ENCODE data around the gene TULP3. TPM values are rescaled to one million over a fixed set of nuclear protein-coding genes. Genes with fewer than 3 reads are reported as not detected.

The TULP3 gene
- total RNA-seq, 4 donors from 2014 or later: 34.3 to 41.6 (median 37.6) TPM

- H3K36me3 ChIP-seq: no peaks in the 10 kb centered on the region
- 95% methylated on average over 5 of the region's 5 CpGs for WGBS, 2 donors
- peak overlapping the region in 1 of 4 donors; percentile 16 for H3K27ac ChIP-seq
- H3K4me3 ChIP-seq: no peak overlapping the region
- TF ChIP-seq EP300 (IDR thresholded peaks at IDR 0.05) (no peak), POLR2A (IDR thresholded peaks at IDR 0.05) (no peak)
- TF ChIP-seq, protein P1, sequence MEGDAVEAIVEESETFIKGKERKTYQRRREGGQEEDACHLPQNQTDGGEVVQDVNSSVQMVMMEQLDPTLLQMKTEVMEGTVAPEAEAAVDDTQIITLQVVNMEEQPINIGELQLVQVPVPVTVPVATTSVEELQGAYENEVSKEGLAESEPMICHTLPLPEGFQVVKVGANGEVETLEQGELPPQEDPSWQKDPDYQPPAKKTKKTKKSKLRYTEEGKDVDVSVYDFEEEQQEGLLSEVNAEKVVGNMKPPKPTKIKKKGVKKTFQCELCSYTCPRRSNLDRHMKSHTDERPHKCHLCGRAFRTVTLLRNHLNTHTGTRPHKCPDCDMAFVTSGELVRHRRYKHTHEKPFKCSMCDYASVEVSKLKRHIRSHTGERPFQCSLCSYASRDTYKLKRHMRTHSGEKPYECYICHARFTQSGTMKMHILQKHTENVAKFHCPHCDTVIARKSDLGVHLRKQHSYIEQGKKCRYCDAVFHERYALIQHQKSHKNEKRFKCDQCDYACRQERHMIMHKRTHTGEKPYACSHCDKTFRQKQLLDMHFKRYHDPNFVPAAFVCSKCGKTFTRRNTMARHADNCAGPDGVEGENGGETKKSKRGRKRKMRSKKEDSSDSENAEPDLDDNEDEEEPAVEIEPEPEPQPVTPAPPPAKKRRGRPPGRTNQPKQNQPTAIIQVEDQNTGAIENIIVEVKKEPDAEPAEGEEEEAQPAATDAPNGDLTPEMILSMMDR (IDR thresholded peaks at IDR 0.05): no peak
- DNase-seq (ENCODE audit: low spot score in 2 of 2): no peak
- H3K9me3 ChIP-seq: no peaks in the 10 kb centered on the region
- H3K4me1 ChIP-seq: peaks cover 0 to 72% (median 18%) of the 10 kb centered on the region in 4 donors
- no peaks in the 10 kb centered on the region for H3K27me3 ChIP-seq
Observed at GRCh38 chr12:2897418-2897817, 6.7 kb downstream of the TULP3 start.

GRCh38 chr12:2900642-2901041 is 10.0 kb downstream of the TULP3 start:
- DNase-seq (ENCODE audit: low spot score in 2 of 2): no peak
- Histone ChIP-seq H3K27ac (peak overlapping the region in 3 of 4 donors; percentile 37 to 72 (median 56)), H3K4me3 (no peak overlapping the region), H3K27me3 (no peaks in the 10 kb centered on the region), H3K4me1 (peaks cover 0 to 63% (median 12%) of the 10 kb centered on the region in 4 donors), H3K9me3 (no peaks in the 10 kb centered on the region), H3K36me3 (no peaks in the 10 kb centered on the region)
- no peak for TF ChIP-seq POLR2A (IDR thresholded peaks at IDR 0.05)
- TF ChIP-seq, protein P1 (IDR thresholded peaks at IDR 0.05): no peak
- no peak for TF ChIP-seq EP300 (IDR thresholded peaks at IDR 0.05)
- 85 to 86% methylated on average over 8 of the region's 8 CpGs for whole genome bisulfite sequencing, 2 donors

DNA sequence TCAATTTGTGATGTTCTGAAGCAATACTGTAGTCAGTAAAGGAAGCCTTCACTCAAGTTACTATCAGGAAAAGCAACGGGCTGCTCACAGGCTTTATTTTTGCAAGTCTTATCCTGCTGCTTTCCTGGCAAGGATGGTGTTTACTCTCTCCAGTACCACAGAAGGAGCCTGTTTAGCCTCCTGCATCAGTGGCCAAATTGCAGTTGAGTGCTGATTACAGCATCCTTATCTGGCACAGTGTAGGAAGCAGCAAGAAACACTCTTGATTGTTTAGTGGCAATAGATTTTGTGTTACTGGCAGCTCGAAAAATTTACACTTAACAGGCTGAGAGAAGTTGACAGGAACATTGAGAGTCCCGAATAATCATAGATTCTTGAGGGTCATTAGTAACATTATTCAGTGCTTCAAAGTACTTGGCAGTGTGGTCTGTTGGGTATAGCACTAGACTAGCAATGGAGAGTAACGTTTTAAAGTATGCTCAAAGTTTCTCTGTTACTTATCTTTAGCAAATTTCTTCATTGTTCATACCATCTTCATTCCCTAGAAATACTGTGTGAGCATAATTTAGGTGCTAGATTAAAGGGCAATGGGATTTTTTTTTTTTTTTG is 11.7 kb downstream of the TULP3 start:
- TF ChIP-seq POLR2A (IDR thresholded peaks at IDR 0.05) (no peak), EP300 (IDR thresholded peaks at IDR 0.05) (peak in 1 of 2 donors; percentile 55)
- TF ChIP-seq, protein P1 (IDR thresholded peaks at IDR 0.05): no peak
- WGBS, 2 donors: 13 to 31% methylated on average over 4 of the region's 4 CpGs
- Histone ChIP-seq H3K27ac (peak overlapping the region; percentile 22 to 72 (median 44)), H3K4me1 (peaks cover 0 to 63% (median 5%) of the 10 kb centered on the region in 4 donors), H3K9me3 (no peaks in the 10 kb centered on the region), H3K36me3 (no peaks in the 10 kb centered on the region), H3K4me3 (no peak overlapping the region), H3K27me3 (no peaks in the 10 kb centered on the region)
- peak in 1 of 2 donors; percentile 29 for DNase-seq (ENCODE audit: low spot score in 2 of 2)

DNA sequence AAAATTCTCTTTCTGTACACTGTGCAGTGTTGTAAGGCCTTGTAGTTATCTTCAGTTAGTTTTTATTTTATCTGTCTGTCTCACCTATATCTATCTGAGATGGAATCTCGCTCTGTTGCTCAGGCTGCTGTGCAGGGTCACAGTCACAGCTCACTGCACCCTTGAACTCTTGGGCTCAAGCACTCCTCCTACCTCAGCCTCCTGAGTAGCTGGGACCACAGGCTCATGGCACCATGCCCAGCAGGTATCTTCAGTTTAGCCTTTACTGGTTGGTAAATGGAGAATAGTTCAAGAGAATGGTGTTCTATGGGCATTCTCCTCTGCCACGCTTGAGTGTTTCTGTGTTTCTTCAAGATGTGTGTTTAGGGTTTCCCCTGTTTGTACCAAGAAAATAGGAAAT is 13.6 kb downstream of the TULP3 start:
- H3K27me3 ChIP-seq: no peaks in the 10 kb centered on the region
- peak overlapping the region in 3 of 4 donors; percentile 2 to 72 (median 53) for H3K27ac ChIP-seq
- no peaks in the 10 kb centered on the region for H3K9me3 ChIP-seq
- TF ChIP-seq EP300 (IDR thresholded peaks at IDR 0.05): no peak
- no peak for TF ChIP-seq POLR2A (IDR thresholded peaks at IDR 0.05)
- TF ChIP-seq, protein P1 (IDR thresholded peaks at IDR 0.05): no peak
- no peak overlapping the region for H3K4me3 ChIP-seq
- H3K4me1 ChIP-seq: peaks cover 0 to 62% (median 5%) of the 10 kb centered on the region in 4 donors
- no peak for DNase-seq (ENCODE audit: low spot score in 2 of 2)
- no peaks in the 10 kb centered on the region for H3K36me3 ChIP-seq
- 92 to 94% methylated on average over 2 of the region's 2 CpGs for WGBS, 2 donors

DNA sequence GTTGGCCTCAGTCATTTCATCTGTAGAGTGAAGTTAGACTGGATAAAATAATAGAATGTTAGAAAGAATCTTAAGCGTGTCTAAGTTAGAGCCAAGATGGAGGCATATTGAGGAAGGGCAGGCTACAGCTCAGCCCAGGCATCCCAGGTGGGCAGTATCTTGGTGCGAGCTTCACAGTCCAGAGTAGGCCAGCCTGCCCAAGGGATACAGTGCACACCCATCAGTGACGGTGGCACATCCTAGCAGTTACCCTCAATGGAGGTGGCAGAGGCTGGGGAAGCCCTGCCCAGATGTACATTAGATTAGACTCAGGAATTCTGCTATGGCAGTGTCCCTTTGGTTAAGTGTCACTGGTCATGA is 21.5 kb downstream of the TULP3 start:
- H3K4me3 ChIP-seq: no peak overlapping the region
- TF ChIP-seq EP300 (IDR thresholded peaks at IDR 0.05): no peak
- TF ChIP-seq POLR2A (IDR thresholded peaks at IDR 0.05): no peak
- TF ChIP-seq, protein P1 (IDR thresholded peaks at IDR 0.05): no peak
- H3K27me3 ChIP-seq: no peaks in the 10 kb centered on the region
- no peak for DNase-seq (ENCODE audit: low spot score in 2 of 2)
- no peak overlapping the region for H3K27ac ChIP-seq
- H3K4me1 ChIP-seq: peaks cover 0 to 7% (median 0%) of the 10 kb centered on the region in 4 donors
- H3K9me3 ChIP-seq: no peaks in the 10 kb centered on the region
- WGBS, 2 donors: 94% methylated on average over 3 of the region's 3 CpGs
- H3K36me3 ChIP-seq: peaks cover 0 to 74% (median 0%) of the 10 kb centered on the region in 3 donors
